Measurements from ENCODE around the gene RTP3. TPM values are rescaled to one million over a fixed set of nuclear protein-coding genes. Genes with fewer than 3 reads are reported as not detected.

Gene RTP3
- total RNA-seq, 1 donor from 2014 or later: not detected

GRCh38 chr3:46482632-46483350 lies 15.0 kb upstream of the RTP3 start:
- no peak for TF ChIP-seq CTCF (IDR thresholded peaks at IDR 0.05; ENCODE audit: unreplicated experiment)
- H3K27me3 Mint-ChIP-seq: peaks cover 4% of the 10 kb centered on the region
- no peaks in the 10 kb centered on the region for H3K9me3 Mint-ChIP-seq (ENCODE audit: low read depth)
- H3K4me1 Mint-ChIP-seq (ENCODE audit: low read depth): peaks cover 24% of the 10 kb centered on the region
- no peak for DNase-seq (ENCODE audit: low spot score, unreplicated experiment)
- no peak overlapping the region for H3K4me3 Mint-ChIP-seq (ENCODE audit: low read depth)
- H3K27ac Mint-ChIP-seq: no peak overlapping the region
- H3K36me3 Mint-ChIP-seq (ENCODE audit: insufficient read depth): no peaks in the 10 kb centered on the region

GRCh38 chr3:46483825-46484224 lies 14.0 kb upstream of the RTP3 start:
- peaks cover 24% of the 10 kb centered on the region for H3K4me1 Mint-ChIP-seq (ENCODE audit: low read depth)
- DNase-seq (ENCODE audit: low spot score, unreplicated experiment): no peak
- no peaks in the 10 kb centered on the region for H3K36me3 Mint-ChIP-seq (ENCODE audit: insufficient read depth)
- no peaks in the 10 kb centered on the region for H3K9me3 Mint-ChIP-seq (ENCODE audit: low read depth)
- H3K27me3 Mint-ChIP-seq: no peaks in the 10 kb centered on the region
- TF ChIP-seq CTCF (IDR thresholded peaks at IDR 0.05; ENCODE audit: unreplicated experiment): no peak
- H3K4me3 Mint-ChIP-seq (ENCODE audit: low read depth): no peak overlapping the region
- H3K27ac Mint-ChIP-seq: no peak overlapping the region

- TF ChIP-seq CTCF (IDR thresholded peaks at IDR 0.05; ENCODE audit: unreplicated experiment): no peak
- Mint-ChIP-seq H3K27me3 (no peaks in the 10 kb centered on the region), H3K4me1 (ENCODE audit: low read depth) (peaks cover 28% of the 10 kb centered on the region), H3K27ac (peak overlapping the region; percentile 85), H3K36me3 (ENCODE audit: insufficient read depth) (no peaks in the 10 kb centered on the region), H3K4me3 (ENCODE audit: low read depth) (no peak overlapping the region), H3K9me3 (ENCODE audit: low read depth) (no peaks in the 10 kb centered on the region)
- DNase-seq (ENCODE audit: low spot score, unreplicated experiment): no peak
These were observed 13.4 kb upstream of the RTP3 start for GRCh38 chr3:46484388-46484787.

GRCh38 chr3:46484911-46485778 lies 12.6 kb upstream of the RTP3 start:
- Mint-ChIP-seq H3K4me1 (ENCODE audit: low read depth) (peaks cover 29% of the 10 kb centered on the region), H3K9me3 (ENCODE audit: low read depth) (no peaks in the 10 kb centered on the region), H3K27ac (peak overlapping the region; percentile 93)

More at GRCh38 chr3:46484911-46485778, 12.6 kb upstream of the RTP3 start:
- DNase-seq (ENCODE audit: low spot score, unreplicated experiment): peak; percentile 56
- Mint-ChIP-seq H3K36me3 (ENCODE audit: insufficient read depth) (no peaks in the 10 kb centered on the region), H3K4me3 (ENCODE audit: low read depth) (no peak overlapping the region), H3K27me3 (no peaks in the 10 kb centered on the region)
- no peak for TF ChIP-seq CTCF (IDR thresholded peaks at IDR 0.05; ENCODE audit: unreplicated experiment)

Data from progenitor cell of endocrine pancreas (in vitro differentiated cells).